Measurements from ENCODE around the gene KRT74.

GRCh38 chr12:52551216-52551865, 22.3 kb downstream of the KRT74 start:
- TF ChIP-seq EZH2phosphoT487 (IDR thresholded peaks at IDR 0.05; ENCODE audit: insufficient read depth, low read depth) (no peak), EZH2 (IDR thresholded peaks at IDR 0.05; ENCODE audit: insufficient read depth, poor library complexity, severe bottlenecking) (no peak)
